Stimulated activated naive CD4-positive, alpha-beta T cell treated with Interleukin-2 at 50 U/mL for 16 hours (primary cell): Measurements from ENCODE around the gene BTG4.

Experiments
- DNase-seq: peaks from one replicate; lab custom pipeline; 2025; lab: John Stamatoyannopoulos, UW

The BTG4 gene

DNA sequence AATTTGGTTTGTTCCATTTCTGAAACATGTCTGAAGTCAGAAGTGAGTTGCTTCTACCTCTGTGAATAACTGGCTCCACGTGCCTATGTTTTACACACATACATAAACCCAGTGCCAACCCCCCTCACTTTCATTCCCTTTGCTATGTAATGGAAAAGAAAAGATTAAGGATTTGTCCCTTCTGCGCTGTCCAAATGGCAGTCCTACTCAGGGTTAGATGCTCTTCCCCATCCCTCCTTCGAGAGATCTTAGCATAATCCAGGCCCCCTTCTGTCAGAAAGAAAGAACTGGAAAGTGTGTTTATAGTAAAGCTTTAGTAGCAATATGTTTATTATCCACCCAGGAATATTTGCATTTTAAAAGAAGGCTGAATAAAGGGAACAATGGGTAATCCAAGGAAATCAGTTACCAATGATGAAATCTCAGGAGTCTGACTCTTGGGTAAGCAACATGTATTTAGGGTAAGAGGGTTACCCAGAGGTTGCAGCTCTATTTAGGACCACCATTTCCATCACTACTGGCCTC is 25.2 kb upstream of the BTG4 start:
- DNase-seq, result no peak

DNA sequence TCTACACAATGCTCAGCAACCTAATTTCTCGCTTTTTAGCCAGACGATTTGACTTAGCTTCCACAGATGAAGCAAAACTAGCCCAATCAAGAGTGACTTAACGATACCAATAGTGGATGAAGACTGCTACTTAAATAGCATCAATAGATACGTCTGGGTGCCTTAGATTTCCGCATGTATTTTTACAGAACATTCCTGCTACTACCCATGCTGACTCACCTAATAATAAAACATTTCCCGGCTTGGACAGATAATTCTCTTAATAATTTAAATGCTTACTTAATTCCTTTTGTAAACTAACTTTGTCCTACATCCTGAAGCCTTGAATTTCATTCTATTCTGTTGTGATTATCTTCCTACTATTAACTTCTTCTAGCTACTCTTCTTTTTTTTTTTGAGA is 23.1 kb upstream of the BTG4 start:
- no peak for DNase-seq

GRCh38 chr11:111532365-111532709 is 20.2 kb upstream of the BTG4 start:
- DNase-seq, result no peak

DNA sequence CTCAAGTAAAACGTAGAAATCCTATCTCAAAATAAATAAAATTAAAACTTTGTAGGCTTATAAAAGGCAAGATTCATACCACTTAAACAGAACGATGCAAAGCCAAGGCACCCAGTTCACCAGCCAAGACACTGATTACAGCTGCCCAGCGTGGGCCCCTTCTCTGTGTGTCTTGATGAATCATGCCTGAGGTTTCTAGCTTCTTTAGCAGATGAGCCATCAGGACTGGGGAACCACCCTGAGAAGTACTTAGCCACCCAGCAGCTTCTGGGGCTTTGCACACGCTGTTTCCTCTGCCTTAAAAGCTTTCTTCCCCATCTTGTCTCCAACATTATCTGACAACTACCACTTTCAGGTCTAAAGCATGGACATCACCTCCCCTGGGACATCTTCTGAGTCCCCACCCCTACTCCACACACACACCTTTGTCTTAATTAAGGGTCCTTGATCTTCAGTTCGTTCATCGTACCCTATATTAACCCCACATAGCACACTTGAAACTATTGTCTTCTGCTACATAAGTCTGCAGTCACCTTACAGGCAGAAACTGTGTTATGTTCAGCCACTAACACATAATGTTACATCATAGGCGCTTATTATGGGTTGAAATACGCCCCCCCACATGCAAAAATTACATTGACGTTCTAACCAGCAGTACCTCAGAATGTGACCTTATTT is 19.6 kb upstream of the BTG4 start:
- peak; percentile 46 for DNase-seq

DNA sequence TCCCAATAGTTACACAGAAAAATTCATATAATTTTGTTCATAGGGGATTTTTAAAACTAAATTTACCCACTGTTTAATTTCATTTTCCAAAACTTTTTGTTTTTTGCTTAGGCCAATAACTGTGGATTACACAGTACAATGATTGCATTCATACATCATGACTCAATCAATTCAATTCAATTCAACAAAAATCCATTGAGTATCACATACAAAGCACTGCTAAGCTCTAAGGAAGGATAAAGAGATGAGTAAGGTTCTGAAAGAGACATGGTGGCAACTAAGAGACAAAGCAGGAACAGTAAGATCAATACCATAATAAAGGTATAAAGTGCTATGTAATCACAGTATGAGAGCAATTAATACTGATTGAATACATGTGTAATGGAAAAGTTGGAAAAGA is 18.9 kb upstream of the BTG4 start:
- DNase-seq, result no peak

- DNase-seq, result no peak
Observed at GRCh38 chr11:111530091-111530490, 17.9 kb upstream of the BTG4 start.

GRCh38 chr11:111528557-111528956 is 16.4 kb upstream of the BTG4 start:
- DNase-seq, result no peak

DNA sequence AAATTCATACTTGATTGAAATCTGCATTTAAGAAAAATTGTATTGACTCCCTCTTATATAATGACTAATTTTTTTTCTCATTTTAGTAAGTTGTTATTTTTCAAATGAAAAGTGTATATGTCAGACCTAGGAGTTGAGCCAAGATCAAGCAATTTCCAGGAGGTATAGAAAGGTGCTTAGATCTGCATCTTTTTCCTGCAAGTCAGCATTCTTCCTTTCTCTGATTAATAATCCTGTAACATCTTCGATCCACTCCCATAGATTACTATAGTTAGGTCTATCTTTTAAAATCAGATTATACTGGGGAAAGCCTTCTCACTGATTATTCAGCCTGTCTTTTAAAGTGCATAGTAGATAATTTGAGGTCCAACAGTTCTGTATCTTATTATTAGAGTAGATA is 15.1 kb upstream of the BTG4 start:
- DNase-seq, result no peak

- DNase-seq, result no peak
Observed at GRCh38 chr11:111526501-111526900, 14.3 kb upstream of the BTG4 start.

DNA sequence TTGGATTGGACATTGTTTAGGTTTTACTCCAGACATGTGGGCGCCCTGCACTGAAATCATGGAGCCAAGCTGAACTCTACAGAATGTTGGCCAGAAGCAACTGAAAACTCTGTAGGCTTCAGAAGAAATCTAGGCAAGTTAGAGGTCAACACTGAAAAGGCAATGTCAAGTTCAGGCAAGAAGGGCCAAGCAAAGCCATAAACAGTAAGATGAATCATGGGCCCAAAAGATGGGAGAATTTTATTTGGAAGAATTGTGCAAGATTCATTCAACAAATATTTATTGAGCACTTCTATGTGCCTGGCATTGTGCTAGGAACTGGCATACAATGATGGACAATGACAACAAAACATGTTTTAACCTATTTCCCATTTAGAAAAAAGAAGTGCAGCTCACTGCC is 13.3 kb upstream of the BTG4 start:
- DNase-seq, result no peak

DNA sequence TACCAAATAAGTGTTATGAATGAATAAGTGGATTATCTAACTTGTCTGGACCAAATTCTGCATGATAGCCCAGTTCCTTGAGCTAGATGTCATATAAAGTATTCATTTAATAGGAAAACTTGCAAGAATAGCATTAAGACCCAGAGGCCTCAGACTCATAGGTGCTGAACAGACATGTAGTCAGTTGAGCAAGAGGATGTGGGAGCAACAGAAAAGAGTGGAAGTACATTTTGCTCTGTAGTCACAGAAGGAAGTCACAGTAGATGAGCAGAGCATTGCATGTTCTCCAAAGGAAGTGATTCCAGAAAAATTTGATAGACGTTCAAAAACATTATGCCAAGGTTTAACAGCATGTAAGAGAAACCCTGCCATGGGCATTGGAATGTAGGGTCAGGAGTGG is 11.9 kb upstream of the BTG4 start:
- no peak for DNase-seq

GRCh38 chr11:111523343-111523742 is 11.2 kb upstream of the BTG4 start:
- DNase-seq, result no peak

DNA sequence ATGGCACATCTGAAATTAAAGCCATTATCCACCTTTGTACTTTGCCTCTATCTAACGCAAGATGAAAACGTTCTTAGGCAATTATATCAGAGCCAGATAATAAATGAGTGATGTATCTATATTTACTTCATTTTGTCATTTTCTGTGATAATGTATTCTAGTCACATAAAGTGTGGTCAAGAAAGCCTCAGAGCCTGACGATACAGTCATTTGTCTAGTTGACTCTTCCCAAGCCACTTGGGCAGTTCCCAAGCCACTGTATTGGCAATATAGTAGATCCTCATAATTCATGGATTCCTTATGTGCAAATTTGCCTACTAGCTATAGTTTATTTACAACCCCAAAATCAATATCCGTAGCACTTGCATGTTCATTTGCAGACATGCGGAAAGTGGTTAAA is 10.2 kb upstream of the BTG4 start:
- no peak for DNase-seq

- DNase-seq, result no peak
Observed at GRCh38 chr11:111521135-111521534, 8.9 kb upstream of the BTG4 start.

GRCh38 chr11:111520560-111520959 is 8.4 kb upstream of the BTG4 start:
- DNase-seq, result no peak

GRCh38 chr11:111518668-111519067 is 6.5 kb upstream of the BTG4 start:
- DNase-seq, result no peak

DNA sequence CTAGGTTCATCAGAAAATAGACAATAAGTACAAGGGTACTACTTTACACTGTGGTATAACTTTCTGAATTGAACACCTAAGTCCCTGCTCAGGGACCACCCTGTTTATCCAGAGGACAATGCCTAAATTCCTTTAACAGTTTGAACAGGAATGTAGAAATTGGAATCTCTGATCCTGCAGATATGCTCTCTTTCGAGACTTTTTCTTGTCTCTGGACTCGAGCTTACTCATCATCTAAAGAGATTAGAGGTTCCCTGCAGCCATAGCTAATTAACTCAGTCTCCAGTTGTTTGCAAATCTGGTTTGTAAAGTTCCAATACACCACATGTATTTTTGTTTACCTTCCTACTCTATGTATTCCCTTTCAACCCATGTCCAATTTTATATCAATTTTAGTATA is 3.4 kb upstream of the BTG4 start:
- no peak for DNase-seq

- no peak for DNase-seq
Observed at GRCh38 chr11:111514216-111515031, 2.2 kb upstream of the BTG4 start, which contains the start of gene HOATZ. TSS of gene HOATZ (plus strand) at chr11:111514778. CDS start at chr11:111514785, 7 bp downstream.

GRCh38 chr11:111513240-111513605 is 1.0 kb upstream of the BTG4 start:
- no peak for DNase-seq

DNA sequence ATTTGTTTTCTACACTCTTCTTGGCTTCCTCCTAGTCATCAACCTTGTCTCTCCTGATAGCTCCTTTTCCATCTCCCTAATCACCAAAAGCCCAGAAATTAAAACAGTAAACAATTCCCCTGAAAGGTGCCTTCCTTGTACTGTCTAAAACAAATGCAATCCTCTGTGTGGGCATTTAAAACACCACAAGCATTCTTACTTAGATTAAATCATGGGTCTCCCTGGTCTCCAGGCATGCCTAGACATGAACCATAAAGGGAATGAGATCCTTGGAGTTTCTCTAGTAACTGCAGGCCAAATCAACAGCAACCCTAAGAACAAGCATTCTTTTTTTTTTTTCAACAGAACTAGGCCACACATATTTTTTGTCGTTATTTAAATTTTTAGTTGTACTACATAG is 1.9 kb downstream of the BTG4 start:
- no peak for DNase-seq

GRCh38 chr11:111502611-111503010 is 9.6 kb downstream of the BTG4 start:
- DNase-seq, result no peak

DNA sequence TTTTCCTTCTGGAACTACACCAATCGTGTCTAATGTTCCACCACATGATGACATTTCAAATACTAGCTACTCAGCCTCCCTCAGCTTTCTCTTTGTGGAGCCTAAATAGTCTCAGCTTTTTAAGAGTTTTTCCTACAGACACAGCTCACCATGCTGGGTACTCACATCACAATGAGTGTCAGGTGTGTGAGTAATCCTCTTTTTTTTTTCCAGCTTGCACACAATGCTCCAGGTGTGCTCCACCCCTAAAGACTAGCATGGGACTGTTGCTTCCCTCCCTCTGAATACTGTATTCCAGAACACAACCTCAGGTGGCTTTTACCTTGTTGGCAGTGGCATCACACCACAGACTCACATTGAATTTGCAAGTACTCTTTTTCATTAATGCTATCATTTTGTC is 11.7 kb downstream of the BTG4 start:
- no peak for DNase-seq

DNA sequence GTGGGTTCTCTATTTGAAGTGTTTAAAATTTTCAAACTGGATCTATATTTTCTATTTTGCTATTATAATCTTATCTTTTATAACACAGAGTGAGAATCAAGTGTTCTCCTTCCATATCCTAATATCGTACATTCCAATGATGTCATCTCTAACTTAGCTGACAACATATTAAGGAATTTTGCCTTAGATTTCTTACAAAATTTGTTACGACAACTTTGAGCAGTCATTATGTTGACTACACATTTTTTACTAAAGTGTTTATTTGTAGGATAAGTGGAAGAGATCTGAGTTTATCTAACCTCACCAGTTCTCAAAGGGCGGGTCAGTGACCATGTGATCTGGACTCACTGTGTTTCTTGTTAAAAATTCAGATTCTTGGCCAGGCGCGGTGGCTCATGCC is 12.7 kb downstream of the BTG4 start:
- DNase-seq, result no peak

DNA sequence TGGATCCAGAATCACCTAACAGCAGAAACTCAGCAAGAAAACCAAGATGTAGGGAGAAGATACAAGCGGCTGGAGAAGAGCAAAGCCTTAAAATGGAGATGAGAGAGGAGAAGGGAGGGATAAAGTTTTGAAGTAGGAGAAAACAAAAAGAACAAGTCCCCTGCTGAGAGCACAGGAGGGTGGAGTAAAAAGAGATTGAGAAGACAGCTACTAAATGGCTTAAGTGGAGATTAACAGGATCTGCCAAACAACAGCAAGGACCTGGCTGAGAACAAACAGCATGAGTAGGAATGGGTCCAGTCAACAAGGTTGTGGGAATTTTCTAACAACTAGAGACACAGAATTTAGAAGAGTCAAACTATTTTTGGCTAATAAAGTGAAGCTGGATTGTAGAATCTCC is 18.1 kb downstream of the BTG4 start:
- DNase-seq, result no peak
